Neural cell (in vitro differentiated cells): ENCODE data around the gene DNAJC15.

Source experiments
- EZH2 ChIP-seq: fragments of 200-600, 300-800 bp; shearing (Covaris generic), sonication (generic); IDR thresholded peaks from 2 replicates; pipeline ENCODE4 v1.6.1; 2014; ENCODE audit warnings: antibody characterized with exemption, low read length, borderline replicate concordance, mild to moderate bottlenecking; ENCODE audit not compliant: insufficient read depth, poor library complexity, severe bottlenecking
- RAD21 ChIP-seq: fragments of 450-650 bp; conservative IDR thresholded peaks from 2 replicates; pipeline ENCODE4 v1.6.1; 2014; ENCODE audit warnings: antibody characterized with exemption, mild to moderate bottlenecking, moderate library complexity
- TF ChIP-seq, protein P1 (sequence below): fragments of 450-650 bp; IDR thresholded peaks from 2 replicates; pipeline ENCODE4 v1.5.1; 2014; ENCODE audit warnings: antibody characterized with exemption, mild to moderate bottlenecking, moderate library complexity; ENCODE audit not compliant: poor library complexity, severe bottlenecking

DNA sequence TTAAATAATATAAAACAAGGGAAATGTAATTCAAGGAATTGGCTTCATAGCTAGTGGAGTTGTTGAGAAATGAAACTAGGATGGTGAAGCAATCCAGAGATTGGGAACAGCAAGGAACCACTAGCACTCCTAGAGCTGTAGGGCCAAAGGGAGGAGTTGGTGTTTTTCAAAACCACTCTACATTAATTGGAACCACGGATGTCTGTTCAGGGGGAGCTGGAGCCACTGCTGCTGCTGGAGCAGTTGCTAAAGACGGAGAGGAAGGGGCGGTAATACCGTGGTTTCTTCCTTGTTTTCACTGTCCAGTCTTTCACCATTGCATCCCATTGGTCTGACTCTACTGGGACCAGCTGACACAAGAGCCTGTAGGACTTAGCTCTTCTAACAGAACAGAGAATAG lies 8.5 kb downstream of the DNAJC15 start:
- TF ChIP-seq RAD21 (no peak), EZH2 (no peak)
- TF ChIP-seq, protein P1, sequence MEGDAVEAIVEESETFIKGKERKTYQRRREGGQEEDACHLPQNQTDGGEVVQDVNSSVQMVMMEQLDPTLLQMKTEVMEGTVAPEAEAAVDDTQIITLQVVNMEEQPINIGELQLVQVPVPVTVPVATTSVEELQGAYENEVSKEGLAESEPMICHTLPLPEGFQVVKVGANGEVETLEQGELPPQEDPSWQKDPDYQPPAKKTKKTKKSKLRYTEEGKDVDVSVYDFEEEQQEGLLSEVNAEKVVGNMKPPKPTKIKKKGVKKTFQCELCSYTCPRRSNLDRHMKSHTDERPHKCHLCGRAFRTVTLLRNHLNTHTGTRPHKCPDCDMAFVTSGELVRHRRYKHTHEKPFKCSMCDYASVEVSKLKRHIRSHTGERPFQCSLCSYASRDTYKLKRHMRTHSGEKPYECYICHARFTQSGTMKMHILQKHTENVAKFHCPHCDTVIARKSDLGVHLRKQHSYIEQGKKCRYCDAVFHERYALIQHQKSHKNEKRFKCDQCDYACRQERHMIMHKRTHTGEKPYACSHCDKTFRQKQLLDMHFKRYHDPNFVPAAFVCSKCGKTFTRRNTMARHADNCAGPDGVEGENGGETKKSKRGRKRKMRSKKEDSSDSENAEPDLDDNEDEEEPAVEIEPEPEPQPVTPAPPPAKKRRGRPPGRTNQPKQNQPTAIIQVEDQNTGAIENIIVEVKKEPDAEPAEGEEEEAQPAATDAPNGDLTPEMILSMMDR, result no peak
